ENCODE results near the gene XBP1. TPM values are rescaled to one million over a fixed set of nuclear protein-coding genes. Genes with fewer than 3 reads are reported as not detected.

The XBP1 gene
- total and polyA plus RNA-seq, 2 of the 8 experiments (the other 6 are each of a cell fraction or from before 2014, with no cell fraction given), result 99.8 to 131 TPM

GRCh38 chr22:28795932-28796856 lies 4.2 kb downstream of the XBP1 start:
- Histone ChIP-seq H2BK120ac (replicated peaks; ENCODE audit: low read depth, low read length) (no peak overlapping the region), H3K18ac (ENCODE audit: extremely low read depth, low read length) (no peak overlapping the region), H3K27ac (ENCODE audit: low read depth, low read length) (no peak overlapping the region), H4K91ac (replicated peaks; ENCODE audit: insufficient read length, low read length) (no peak overlapping the region), H2BK20ac (ENCODE audit: low read length) (no peak overlapping the region), H2BK15ac (ENCODE audit: low read length) (no peak overlapping the region), H3K4me2 (ENCODE audit: insufficient read depth in 1 of 2, low read depth in 2 of 2, low read length in 2 of 2) (no peak overlapping the region), H2BK5ac (ENCODE audit: low read depth, low read length) (no peak overlapping the region), H3K9me3 (ENCODE audit: insufficient read depth in 2 of 2, low read depth in 1 of 2, low read length in 1 of 2) (no peaks in the 10 kb centered on the region), H3K27me3 (replicated peaks in 1 of 4; ENCODE audit: control insufficient read depth in 3 of 4, extremely low read depth in 1 of 4, insufficient read depth in 3 of 4, low read length in 3 of 4) (no peaks in the 10 kb centered on the region), H2BK12ac (ENCODE audit: low read depth, low read length) (no peak overlapping the region), H3K9ac (replicated peaks in 1 of 4; ENCODE audit: extremely low read depth in 1 of 4, low read depth in 3 of 4, low read length in 3 of 4) (no peak overlapping the region), H3K79me1 (ENCODE audit: low read depth, low read length) (no peaks in the 10 kb centered on the region; the same call in none of the 2 replicates), H3K79me2 (ENCODE audit: control insufficient read depth in 1 of 2, insufficient read depth in 2 of 2, low read length in 2 of 2) (peaks cover 10 to 34% of the 10 kb centered on the region in 2 experiments), H3K23me2 (ENCODE audit: low read depth, low read length) (peaks cover 4% of the 10 kb centered on the region), H4K20me1 (replicated peaks in 1 of 2; ENCODE audit: control insufficient read depth in 1 of 2, insufficient read depth in 2 of 2, low read length in 2 of 2) (peaks cover 3 to 10% of the 10 kb centered on the region in 2 experiments), H3K4ac (replicated peaks; ENCODE audit: insufficient read length, low read depth, low read length) (no peak overlapping the region), H2AFZ (ENCODE audit: low read length) (no peak overlapping the region), H3K14ac (ENCODE audit: insufficient read length) (no peak overlapping the region), H3K36me3 (ENCODE audit: control insufficient read depth in 2 of 4, insufficient read depth in 4 of 4, low read length in 3 of 4) (peaks cover 24 to 54% (median 40%) of the 10 kb centered on the region in 4 experiments), H3K23ac (ENCODE audit: insufficient read length) (no peak overlapping the region), H2AK5ac (ENCODE audit: low read depth, low read length) (no peak overlapping the region), H3K4me3 (ENCODE audit: extremely low read depth in 1 of 4, insufficient read depth in 2 of 4, low read depth in 3 of 4, low read length in 4 of 4) (no peak overlapping the region), H4K5ac (ENCODE audit: insufficient read length, low read depth, low read length) (no peak overlapping the region), H3K4me1 (replicated peaks in 1 of 4; ENCODE audit: control insufficient read depth in 3 of 4, insufficient read depth in 4 of 4, low read length in 3 of 4) (no peaks in the 10 kb centered on the region), H3K56ac (replicated peaks; ENCODE audit: insufficient read length, low read depth, low read length) (no peak overlapping the region), H4K8ac (ENCODE audit: extremely low read depth, insufficient read depth, low read length) (no peak overlapping the region; the same call in 1 of the 2 replicates)
- ChIA-PET CTCF (ENCODE audit: partially characterized antibody) (interaction anchor here (0.7 to 2.8 kb wide), 6 partner anchors 10 to 244 kb away, joined by 3 to 9 read pairs (median 4); no protein-coding TSS in a partner anchor), POLR2A (ENCODE audit: partially characterized antibody) (interaction anchor here (1.0 to 10.0 kb wide), 11 partner anchors 9 to 62 kb away, joined by 3 to 100 read pairs (median 4); no protein-coding TSS in a partner anchor)
- 94% methylated on average over 5 of the region's 5 CpGs; no CpG with 5 or more reads in 1 of the 2 experiments for WGBS, 2 experiments (ENCODE audit: extremely low coverage in 1 of 2, insufficient coverage in 1 of 2, insufficient read length in 1 of 2, insufficient replicate concordance in 2 of 2, low coverage in 1 of 2, low lambda C conversion rate in 2 of 2, missing lambda C conversion rate in 1 of 2)
- DNase-seq (ENCODE audit: low read depth in 1 of 2, low spot score in 2 of 2) (no peak), FAIRE-seq (no peak)
- TF ChIP-seq CREB1 (IDR thresholded peaks at IDR 0.05) (no peak), JUND (IDR thresholded peaks at IDR 0.05; ENCODE audit: low read length) (no peak), USF2 (IDR thresholded peaks at IDR 0.05; ENCODE audit: low read length) (no peak), TCF12 (IDR thresholded peaks at IDR 0.05; ENCODE audit: low read depth, low read length) (no peak), ZNF274 (IDR thresholded peaks at IDR 0.05; ENCODE audit: borderline replicate concordance, extremely low read depth, low read length) (no peak), HDAC6 (IDR thresholded peaks at IDR 0.05; ENCODE audit: low read depth, low read length) (no peak), SP2 (IDR thresholded peaks at IDR 0.05; ENCODE audit: low read length) (no peak), BCL11A (IDR thresholded peaks at IDR 0.05; ENCODE audit: low read depth in 2 of 2, low read length in 2 of 2) (no peak), NANOG (IDR thresholded peaks at IDR 0.05; ENCODE audit: insufficient read depth, low read depth, low read length, poor library complexity, severe bottlenecking) (no peak), POLR2A (IDR thresholded peaks at IDR 0.05; ENCODE audit: control extremely low read depth in 1 of 2, low read depth in 2 of 2, low read length in 2 of 2) (no peak), SP1 (IDR thresholded peaks at IDR 0.05; ENCODE audit: low read depth, low read length) (no peak), YY1 (IDR thresholded peaks at IDR 0.05; ENCODE audit: low read depth, low read length) (no peak)

Data from H1 (cell line).